GM21619 (cell line): ENCODE data around the gene FANCC.
A peak's percentile ranks its signal among the peaks of the same experiment; 100 is the strongest.

Experiments
- ATAC-seq: cut with Tn5 transposase; IDR thresholded peaks from one replicate; pipeline ENCODE4 v1.9.1; 2021; ENCODE audit not compliant: unreplicated experiment

Gene FANCC

DNA sequence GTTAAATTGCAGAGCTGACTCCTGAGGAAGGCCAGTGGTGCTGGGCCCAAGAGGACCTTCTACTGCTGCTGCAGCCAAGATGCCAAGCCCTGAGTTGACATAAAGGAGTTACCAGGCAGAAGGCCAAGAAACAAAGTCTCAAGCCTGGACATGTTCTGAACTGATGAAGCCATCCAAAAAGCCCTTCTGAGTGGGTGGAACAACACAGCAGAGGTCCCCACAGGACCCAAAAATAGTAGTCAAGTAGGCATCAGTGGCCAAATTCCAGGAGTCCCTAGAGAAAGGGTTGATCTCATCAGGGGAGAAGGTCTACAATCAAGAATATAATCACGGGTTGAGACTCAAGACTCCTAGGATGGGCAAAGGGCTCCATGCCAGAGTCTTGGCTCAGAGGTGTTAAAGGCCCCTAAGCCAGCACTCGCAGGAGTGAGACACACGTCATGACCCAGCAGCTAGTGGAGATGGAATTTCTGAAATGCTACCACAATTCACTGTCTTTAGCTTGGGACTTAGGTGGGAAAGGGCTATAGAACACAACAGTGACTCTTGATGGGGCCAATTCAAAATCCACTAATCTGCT lies 119.7 kb downstream of the FANCC start:
- no peak for ATAC-seq

DNA sequence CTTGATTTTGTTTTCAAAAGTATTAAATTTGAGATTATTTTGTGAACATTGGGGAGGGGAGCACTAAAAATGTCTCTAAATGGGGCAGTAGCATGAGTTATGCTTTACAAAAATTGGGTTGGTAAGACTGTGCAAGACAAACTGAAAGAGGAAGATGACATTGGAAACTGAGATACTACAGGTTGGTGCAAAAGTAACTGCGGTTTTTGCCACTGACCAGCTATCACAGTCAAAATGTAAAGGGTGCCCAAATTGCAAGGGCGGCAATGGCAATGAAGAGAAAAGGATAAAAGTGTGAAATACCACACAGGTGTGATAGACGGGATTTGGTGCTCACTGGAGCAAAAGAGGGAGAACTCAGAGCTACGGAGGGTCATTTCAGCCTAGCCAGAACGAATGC lies 124.0 kb downstream of the FANCC start:
- ATAC-seq, result no peak

DNA sequence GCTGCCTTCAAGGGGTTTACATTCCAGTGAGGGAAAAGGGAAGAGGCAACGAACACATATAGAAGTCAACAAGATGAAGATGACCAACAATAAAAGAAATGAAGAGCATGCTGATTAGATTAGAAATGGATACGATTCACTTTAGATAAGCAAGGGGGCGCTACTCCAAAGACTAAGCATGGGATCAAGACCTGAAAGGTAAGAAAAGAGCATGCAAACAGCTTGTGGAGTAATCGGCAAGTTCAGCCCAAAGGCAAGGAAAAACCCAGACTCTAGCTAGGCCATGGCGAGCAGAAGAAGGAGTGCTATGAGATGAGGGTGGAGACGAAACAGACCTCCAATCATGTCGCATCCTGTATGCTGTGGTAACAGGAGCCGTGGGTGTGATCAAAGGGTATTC lies 124.4 kb downstream of the FANCC start:
- ATAC-seq, result no peak

DNA sequence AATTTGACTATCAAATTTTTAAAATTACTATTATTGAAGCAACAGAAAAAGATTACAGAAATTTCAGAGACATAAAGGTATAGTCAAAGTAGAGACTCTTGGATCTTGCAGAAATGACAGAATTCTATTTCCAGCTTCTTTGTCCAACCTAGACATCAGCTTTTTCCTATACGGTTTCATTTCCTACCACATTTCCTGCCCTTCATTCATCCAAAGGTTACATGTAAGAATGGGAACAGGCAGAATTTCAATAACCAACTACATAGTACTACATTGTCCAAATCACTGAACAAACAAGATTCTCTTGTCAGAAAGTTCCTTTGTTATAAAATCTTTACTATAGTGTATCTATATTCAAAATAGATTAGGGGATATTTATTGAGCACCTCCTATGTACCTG lies 124.9 kb downstream of the FANCC start:
- no peak for ATAC-seq

DNA sequence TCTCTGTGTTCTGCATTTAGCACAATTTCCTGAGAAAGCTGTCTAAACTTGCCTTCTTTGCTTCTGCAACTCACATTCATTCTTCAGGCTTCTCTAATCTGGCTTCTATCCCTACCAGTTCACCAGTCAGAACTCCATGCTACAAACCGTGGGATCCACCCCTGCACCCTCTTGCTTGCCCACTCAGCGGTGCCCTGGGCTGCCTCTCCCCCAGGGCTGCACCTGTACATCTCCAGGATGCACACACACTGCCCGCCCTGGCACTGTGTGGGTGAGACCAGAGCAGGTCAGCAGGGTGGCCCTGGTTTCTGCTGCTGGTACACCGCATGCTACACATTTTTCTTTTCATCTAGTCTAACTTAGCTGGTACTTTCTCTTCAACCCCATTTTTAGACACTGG lies 127.1 kb downstream of the FANCC start:
- no peak for ATAC-seq

DNA sequence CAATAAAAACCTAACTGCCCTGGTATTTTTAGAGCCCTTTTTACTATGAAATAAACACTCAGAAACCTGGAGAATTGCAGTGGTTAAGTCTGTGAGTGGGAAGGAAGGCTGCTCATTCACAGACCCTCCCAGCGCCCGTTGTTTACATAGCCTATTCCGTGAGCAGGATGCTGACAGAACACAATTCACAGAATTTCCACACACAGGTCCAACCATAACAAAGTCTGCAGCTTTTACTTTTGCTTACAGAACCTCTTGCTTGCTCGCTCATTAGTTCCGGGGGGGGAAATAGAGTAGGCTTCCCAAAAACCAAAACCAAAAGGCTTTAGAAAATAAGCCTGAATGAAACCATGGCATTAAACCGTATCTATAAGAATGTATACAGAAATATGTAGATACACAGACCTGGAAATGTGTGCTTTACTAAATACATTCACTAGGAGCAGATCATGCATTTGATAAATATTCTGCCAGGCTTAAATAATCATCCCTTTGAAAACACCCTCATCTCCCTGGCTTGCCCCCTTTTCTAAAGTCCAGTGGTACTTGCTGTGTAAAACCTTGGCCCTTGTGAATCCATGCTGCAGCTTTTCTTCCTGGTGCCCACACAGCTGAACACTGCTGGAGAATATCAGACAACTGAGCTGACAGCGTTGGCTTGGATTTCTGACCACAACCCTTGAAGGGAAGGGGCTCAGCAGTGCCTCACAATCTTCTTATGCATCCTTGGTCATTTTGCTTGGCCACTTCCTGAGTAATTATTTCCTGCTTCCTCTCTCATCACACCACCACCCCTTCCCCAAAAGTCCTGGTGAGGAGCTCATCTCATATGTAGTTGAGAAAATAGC lies 128.0 kb downstream of the FANCC start:
- ATAC-seq, result no peak

DNA sequence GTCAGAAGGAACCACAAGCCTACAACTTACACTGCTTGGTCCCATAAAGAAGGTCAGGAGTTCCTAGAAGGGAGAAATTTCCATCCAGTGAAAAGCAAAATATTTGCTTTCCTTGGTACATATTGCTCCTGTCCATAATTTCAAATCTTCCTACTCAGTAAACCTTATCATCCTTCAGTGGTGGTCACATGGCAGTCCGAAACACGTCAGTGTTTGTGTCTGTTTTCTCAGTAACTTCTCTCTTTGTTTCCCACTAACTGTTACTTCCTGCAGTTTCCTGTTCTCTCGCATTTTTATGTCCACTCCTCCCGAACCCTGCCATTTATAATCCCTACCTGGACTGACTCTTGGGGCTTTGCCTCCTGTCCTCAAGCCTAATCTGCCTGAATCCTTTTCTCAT lies 129.1 kb downstream of the FANCC start:
- ATAC-seq, result no peak

DNA sequence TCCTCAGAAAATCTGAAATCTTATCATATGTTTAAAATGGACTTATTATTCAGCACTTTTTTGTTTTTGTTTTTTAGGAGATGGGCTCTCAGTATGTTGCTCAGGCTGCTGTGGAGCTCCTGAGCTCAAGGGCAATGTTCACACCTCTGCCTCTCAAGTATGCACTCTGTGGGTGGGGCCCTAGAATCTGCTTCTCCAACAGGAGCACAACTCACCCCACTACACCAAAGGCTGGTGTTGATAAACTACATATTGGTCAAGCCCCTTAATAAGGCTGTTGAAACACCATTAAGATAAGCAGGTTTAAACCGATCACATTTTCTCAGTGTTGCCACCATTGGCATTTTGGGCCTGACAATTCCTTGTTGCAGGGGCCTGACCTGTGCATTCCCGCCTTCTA lies 131.6 kb downstream of the FANCC start:
- no peak for ATAC-seq

DNA sequence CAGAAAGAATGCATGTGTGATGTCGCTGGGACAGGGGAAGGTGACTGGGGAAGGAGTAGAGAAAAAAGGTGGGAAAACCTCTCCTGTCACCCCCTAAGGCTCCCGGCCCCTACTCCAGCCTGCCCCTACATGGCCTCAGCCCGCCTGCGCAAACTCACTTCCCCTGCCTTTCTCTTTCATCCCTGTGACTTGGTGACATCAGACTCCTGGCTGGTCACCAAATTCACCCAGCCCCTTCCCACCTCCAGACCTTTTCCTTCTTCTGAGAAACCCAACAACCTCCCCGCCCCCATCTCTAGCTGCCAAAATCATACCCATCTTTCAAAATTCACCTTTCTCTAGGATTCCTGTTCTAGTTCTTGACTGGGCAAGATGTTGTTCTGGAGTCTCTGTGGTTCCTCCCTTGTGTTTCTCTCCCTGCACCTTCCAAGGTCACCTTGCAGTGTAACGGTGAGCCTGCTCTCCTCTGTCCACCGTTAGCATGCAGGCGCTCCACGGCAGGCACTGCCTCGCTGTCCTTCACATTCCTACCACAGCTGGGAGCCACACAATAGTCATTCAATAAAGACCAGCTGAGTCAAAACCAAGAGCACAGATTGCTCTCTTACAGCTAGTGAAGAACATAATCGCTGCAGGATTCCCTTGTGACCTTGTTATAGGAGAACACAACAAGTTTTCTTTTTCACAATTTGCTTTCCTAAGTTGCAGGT lies 134.5 kb downstream of the FANCC start:
- no peak for ATAC-seq

DNA sequence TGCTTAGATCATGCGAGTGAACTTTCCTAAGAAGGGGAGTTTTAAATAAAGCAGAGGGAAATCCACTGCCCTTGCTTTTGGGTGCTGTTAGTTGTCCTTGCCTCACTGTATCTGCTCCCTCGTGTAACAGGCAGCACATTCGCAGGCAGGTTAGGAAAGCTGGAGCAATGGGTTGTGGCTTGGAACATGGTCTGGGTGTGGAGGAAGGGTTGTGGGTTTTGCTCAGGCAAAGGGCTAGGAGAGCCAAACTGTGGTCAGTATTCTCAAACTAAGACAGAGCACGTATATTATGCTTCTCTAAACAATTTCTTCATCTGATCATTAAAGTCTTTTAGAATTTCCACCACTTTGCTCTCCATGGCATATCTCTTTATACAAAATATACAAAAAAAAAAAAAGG lies 135.7 kb downstream of the FANCC start:
- ATAC-seq, result no peak

DNA sequence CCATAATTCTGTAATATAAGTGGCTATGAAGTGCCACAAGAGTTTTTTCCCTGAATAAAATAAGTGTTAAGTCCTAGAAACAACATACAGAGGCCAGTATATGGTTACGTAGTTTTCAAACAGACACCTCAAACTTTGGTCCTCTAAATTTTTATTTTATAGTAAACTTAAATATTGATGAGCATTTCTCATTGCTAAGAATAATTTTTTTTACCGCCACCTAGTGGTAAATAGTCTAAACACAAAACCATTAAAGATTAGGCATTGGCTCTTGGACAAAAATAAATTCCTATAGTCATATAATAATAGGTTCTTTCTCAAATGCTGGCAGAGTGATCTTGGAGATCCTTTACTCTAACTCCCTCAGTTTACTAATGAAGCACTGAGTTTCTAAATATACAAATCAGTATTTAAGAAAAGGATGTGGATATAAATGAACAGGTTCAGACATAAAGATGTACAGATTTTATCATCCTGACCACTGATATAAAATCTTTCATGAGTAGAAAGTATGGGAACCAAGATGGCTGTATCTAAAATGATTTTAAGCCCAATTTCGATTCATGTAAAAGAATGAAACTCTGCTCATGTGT lies 136.2 kb downstream of the FANCC start:
- no peak for ATAC-seq

DNA sequence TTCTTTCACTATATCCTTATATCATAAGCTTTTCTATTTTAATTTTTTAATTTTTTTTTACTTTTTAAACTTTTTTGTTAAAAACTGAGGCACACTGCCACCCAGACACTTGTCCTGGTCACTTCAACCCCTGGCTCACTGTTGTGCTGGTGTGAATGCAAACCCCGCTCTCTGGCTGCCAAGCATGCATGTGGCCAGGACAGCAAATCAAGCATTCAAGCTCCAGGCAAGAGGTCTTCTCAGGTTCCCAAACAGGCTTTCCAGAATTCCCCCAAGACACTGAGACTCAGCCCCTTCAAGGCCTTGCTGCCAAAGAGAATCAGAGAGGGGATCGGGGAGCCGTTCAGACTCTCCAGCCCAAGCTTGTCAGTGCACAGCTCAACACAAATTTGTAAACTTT lies 139.9 kb downstream of the FANCC start:
- no peak for ATAC-seq

DNA sequence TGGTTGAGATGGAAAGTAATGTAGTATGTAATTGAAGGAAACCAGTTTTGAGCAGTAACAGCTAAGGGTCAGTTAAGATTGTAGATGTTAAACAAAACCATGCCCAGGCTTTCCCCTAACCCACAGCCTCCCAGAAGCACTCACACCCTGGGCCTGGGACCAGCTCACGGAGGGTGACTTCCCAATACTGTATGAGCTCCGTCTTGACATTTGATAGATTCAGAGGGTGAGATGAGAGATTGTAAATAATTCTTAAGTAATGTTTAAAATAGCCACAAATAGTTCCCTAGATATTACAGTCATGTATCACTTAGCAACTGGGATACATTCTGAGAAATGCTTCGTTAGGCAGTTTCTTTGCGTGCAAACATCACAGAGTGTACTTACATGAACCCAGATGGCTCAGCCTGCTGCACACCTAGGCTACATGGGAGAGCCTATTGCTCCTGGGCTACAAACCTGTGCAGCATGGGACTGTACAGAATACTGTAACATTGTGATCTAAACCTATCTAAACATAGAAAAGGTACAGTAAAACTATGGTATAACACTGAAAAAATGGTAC lies 140.7 kb downstream of the FANCC start:
- ATAC-seq, result no peak

DNA sequence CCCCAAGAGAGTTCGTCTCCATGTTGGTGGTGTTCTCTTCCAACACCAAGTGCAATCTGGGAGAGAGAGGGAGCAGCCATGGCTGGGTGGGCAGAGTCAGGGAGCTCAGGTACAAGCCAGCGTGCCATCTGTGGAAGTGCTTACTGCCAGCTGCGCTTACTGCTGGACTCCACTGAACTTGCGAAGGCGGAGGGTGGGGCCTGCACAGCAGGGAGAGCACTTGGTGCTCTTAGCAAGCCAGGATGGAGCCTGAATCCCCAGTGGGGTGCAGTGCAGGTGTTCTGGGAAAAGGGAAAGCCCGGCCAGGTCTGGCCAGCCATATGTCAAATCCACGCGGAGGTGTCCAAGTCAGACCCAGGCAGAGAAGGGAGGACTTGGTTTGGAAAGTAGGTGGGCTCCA lies 142.0 kb downstream of the FANCC start:
- ATAC-seq, result no peak

DNA sequence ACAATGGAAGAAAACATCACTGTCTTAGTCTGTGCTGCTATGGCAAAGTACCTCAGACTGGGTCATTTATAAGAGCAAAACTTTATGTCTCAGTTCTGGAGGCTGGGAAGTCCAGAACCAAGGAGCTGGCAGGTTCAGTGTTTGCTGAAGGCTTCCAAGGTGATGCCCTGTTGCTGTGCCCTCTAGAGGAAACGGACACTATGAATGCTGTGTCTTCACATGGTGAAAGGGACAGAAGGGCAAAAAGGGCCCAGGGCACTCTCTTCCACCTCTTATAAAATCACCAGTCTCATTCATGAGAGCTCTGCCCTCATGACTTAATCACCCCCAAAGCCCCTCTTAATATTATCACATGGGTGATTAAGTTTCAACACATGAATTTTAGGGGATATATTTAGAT lies 143.5 kb downstream of the FANCC start:
- ATAC-seq, result no peak

DNA sequence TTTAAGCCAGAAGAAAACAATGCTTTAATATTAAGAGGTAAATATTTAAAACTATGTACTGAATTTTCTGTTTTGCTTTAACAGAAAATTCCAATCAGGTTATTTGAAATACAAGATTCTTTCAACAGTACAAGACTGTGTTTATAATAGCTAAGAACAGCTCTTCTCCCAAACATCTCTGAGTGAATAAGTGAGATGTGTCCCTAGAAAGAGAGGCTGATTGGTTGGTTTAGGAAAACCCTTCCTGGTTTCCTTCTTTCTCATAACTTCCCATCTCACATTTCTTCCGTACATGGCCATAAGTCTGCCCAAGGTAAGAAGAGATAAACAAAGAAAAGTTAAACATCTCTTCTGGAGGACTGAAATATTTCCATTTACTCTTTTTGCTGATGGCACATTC lies 145.9 kb downstream of the FANCC start:
- ATAC-seq, result no peak

DNA sequence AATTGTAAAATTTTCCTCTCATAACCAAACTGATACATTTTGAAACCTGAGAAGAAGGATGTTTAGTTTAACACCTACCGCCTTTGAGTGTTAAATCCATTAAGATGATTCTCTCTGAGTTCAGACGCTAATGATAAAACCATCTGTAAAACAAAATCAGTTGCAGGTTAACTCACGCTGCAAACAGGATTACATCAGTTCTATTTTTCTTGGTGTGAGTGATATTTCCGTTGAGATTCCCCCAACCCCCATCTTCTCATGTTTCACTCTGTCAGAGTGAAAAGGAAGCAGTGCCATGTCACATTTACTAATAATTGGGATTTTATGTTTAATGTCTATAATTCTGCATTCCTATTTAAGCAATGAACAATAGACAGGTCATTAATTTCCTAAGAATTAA lies 146.5 kb downstream of the FANCC start:
- no peak for ATAC-seq

DNA sequence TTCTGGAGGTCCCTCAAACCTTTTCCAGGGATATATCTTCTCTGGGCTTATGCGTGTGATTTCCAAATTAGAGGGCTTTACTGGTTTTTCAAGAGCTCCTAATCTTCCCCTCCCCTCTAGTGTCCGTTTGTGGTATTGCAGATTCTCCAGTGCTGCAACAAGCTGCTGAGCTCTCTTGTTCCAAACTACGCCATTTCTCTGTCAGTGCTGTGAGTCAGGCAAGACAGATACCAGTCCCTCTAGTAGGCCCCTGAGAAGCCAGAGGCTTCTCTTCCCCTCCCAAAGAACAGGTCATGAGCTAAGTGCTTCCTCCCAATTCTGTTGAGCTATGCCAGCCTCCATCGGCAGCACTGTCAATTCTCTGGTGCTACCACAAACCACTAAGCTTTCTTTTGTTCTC lies 149.5 kb downstream of the FANCC start:
- ATAC-seq, result no peak

DNA sequence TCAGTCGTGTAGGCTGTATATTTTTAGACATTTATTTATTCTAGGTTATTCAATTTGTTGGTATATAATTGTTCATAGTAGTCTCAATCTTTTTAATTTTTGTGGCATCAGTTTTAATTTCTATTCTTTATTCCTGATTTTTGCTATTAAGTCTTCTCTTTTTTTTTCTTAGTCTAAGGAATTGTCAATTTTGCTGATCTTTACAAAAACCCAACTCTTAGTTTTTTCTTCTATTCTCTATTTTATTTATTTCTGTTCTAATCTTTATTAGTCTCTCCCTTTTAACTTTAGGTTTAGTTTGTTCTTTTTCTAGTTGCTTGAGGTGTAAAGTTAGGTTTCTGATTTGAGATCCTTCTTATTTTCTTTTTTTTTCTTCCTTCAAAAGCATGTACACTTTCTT lies 152.5 kb downstream of the FANCC start:
- ATAC-seq, result no peak

DNA sequence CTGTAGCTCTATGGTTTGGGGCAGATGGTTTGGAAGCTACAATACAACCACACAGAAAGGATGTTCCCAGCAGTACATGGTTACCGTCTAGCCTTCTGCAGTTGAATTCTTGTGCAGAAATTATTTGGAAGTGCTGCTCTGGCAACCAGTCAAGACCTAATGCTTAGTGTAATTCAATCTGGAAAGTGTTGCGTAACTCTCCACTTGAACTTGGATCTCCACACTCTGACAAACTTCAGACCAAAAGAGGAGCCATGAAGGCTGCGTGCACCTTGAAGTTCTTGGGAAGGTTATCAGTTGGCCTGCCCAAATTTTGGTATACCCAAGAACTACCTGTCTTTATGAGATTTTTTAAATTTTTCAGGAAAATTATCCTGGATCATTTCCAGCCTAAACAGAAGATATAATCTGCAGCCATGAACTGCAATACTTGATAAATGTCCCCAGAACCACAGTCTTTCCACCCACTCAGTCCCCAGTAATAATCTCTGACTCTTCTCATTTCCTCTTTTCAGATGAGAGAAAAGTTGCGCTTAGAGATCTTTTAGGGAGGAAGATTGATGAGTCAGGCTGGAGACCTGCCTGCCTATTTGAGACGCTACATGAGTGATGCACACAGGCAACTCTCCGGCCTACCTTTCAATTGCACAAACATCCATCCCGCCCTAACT lies 159.9 kb downstream of the FANCC start:
- peak; percentile 83 for ATAC-seq

DNA sequence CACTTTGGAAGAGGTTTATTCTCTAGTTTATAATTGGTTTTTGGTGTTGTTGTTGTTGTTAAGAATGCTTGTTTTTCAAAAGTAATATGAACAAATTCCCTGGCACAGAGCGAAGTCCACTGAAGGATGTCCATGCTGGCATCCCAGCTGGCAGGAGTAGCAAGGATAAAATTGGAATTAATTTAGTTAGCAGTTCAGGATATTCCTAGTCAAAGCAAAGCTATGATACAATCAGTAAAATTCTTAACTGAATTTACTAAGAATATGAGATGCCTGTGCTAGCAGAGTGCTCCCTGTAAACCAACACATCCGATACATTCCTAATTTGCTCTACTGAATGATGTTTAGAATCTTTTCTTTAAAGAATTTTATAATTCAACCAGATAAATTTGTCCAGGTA lies 161.4 kb downstream of the FANCC start:
- no peak for ATAC-seq
